Activated CD4-positive, alpha-beta memory T cell treated with anti-CD3 and anti-CD28 coated beads, Interleukin-2, amount 10 ng/mL, durations not matched to agents 7 days and 5 days (primary cell): Measurements from ENCODE around the gene POLR2C. TPM values are rescaled to one million over a fixed set of nuclear protein-coding genes. Genes with fewer than 3 reads are reported as not detected.

Experiments used
- CTCF ChIA-PET: fragments of 350-600 bp; sonication (Branson Sonifier 250); formaldehyde crosslinking; loops from one replicate; lab custom pipeline; 2021; ENCODE audit warnings: antibody characterized with exemption, inconsistent platforms; lab: Charles Lee
- POLR2A ChIA-PET: fragments of 350-600 bp; sonication (Branson Sonifier 250); formaldehyde crosslinking; loops from one replicate; lab custom pipeline; 2021; ENCODE audit warnings: antibody characterized with exemption; lab: Charles Lee
- DNase-seq: peaks from one replicate; pipeline ENCODE4 v3.0.0-alpha.2; 2020
- H3K27ac Mint-ChIP-seq: one replicate; pipeline ENCODE4 v1.8.0; 2021; ENCODE audit warnings: mild to moderate bottlenecking, mixed read lengths
- H3K27me3 Mint-ChIP-seq: one replicate; pipeline ENCODE4 v1.8.0; 2021; ENCODE audit warnings: mixed read lengths
- H3K36me3 Mint-ChIP-seq: one replicate; pipeline ENCODE4 v1.8.0; 2021; ENCODE audit warnings: low read depth, mixed read lengths
- H3K4me1 Mint-ChIP-seq: one replicate; pipeline ENCODE4 v1.8.0; 2021; ENCODE audit warnings: mixed read lengths
- H3K4me3 Mint-ChIP-seq: one replicate; pipeline ENCODE4 v1.8.0; 2021; ENCODE audit warnings: mild to moderate bottlenecking, mixed read lengths
- H3K9me3 Mint-ChIP-seq: one replicate; pipeline ENCODE4 v1.8.0; 2021; ENCODE audit warnings: mixed read lengths
- total RNA-seq, 2 experiments: library from RNA; stranded (reverse); gene quantifications; one replicate each; pipeline ENCODE4 v1.2.3, GENCODE V29; 2021

The POLR2C gene
- total RNA-seq, 2 experiments from 2014 or later, result 47.8 to 48.8 TPM

GRCh38 chr16:57475711-57476339 is 13.3 kb downstream of the POLR2C start:
- peak; percentile 86 for DNase-seq

GRCh38 chr16:57476546-57477410 is 14.3 kb downstream of the POLR2C start:
- Mint-ChIP-seq H3K27me3 (no peaks in the 10 kb centered on the region), H3K4me1 (peaks cover 18% of the 10 kb centered on the region), H3K27ac (peak overlapping the region; percentile 18), H3K36me3 (peaks cover 5% of the 10 kb centered on the region), H3K9me3 (no peaks in the 10 kb centered on the region), H3K4me3 (no peak overlapping the region)
- CTCF ChIA-PET, result interaction anchor here (0.5 to 1.6 kb wide), 5 partner anchors 14 to 63 kb away, joined by 3 to 7 read pairs (median 3); partner anchors contain the start of genes CIAPIN1, COQ9 and POLR2C
- no peak for DNase-seq
- POLR2A ChIA-PET, result interaction anchor here (0.6 kb wide), 1 partner anchor 123 kb away, joined by 3 read pairs; no protein-coding TSS in a partner anchor

More at GRCh38 chr16:57475711-57476339, 13.3 kb downstream of the POLR2C start:
- Mint-ChIP-seq H3K27ac (peak overlapping the region; percentile 18), H3K9me3 (no peaks in the 10 kb centered on the region), H3K27me3 (no peaks in the 10 kb centered on the region), H3K4me1 (peaks cover 18% of the 10 kb centered on the region), H3K36me3 (peaks cover 12% of the 10 kb centered on the region), H3K4me3 (no peak overlapping the region)
- ChIA-PET CTCF (interaction anchor here (0.5 to 2.2 kb wide), 7 partner anchors 11 to 64 kb away, joined by 3 to 20 read pairs (median 4); partner anchors contain the start of genes CIAPIN1, COQ9 and POLR2C), POLR2A (interaction anchor here (1.5 to 5.7 kb wide), 3 partner anchors 9 to 29 kb away, joined by 3 to 30 read pairs (median 8); partner anchors contain the start of genes CIAPIN1, COQ9 and POLR2C)

- DNase-seq, result no peak
- H3K4me3 Mint-ChIP-seq, result no peak overlapping the region
- H3K27ac Mint-ChIP-seq, result no peak overlapping the region
- H3K4me1 Mint-ChIP-seq, result peaks cover 18% of the 10 kb centered on the region
- H3K9me3 Mint-ChIP-seq, result no peaks in the 10 kb centered on the region
- ChIA-PET CTCF (interaction anchor here (0.5 to 1.6 kb wide), 2 partner anchors 15 to 173 kb away, joined by 4 read pairs; partner anchors contain the start of gene POLR2C), POLR2A (no interaction called here)
- no peaks in the 10 kb centered on the region for H3K27me3 Mint-ChIP-seq
- no peaks in the 10 kb centered on the region for H3K36me3 Mint-ChIP-seq
Observed at GRCh38 chr16:57477531-57478202, 15.2 kb downstream of the POLR2C start.

- no peak overlapping the region for H3K27ac Mint-ChIP-seq
- DNase-seq, result no peak
- no peaks in the 10 kb centered on the region for H3K9me3 Mint-ChIP-seq
- ChIA-PET POLR2A (no interaction called here), CTCF (interaction anchor here (0.5 to 1.6 kb wide), 2 partner anchors 41 to 172 kb away, joined by 3 to 4 read pairs; no protein-coding TSS in a partner anchor)
- peaks cover 18% of the 10 kb centered on the region for H3K4me1 Mint-ChIP-seq
- no peaks in the 10 kb centered on the region for H3K27me3 Mint-ChIP-seq
- H3K4me3 Mint-ChIP-seq, result no peak overlapping the region
- H3K36me3 Mint-ChIP-seq, result no peaks in the 10 kb centered on the region
Observed at GRCh38 chr16:57478396-57479204, 16.1 kb downstream of the POLR2C start.

GRCh38 chr16:57479205-57479975 is 16.9 kb downstream of the POLR2C start:
- Mint-ChIP-seq H3K4me3 (no peak overlapping the region), H3K27ac (no peak overlapping the region), H3K36me3 (no peaks in the 10 kb centered on the region), H3K27me3 (no peaks in the 10 kb centered on the region), H3K9me3 (no peaks in the 10 kb centered on the region), H3K4me1 (peaks cover 18% of the 10 kb centered on the region)
- DNase-seq, result no peak
- ChIA-PET POLR2A (no interaction called here), CTCF (interaction anchor here (1.6 kb wide), 1 partner anchor 41 kb away, joined by 3 read pairs; no protein-coding TSS in a partner anchor)

- ChIA-PET CTCF (interaction anchor here (1.2 to 1.6 kb wide), 4 partner anchors 18 to 63 kb away, joined by 3 to 5 read pairs (median 4); partner anchors contain the start of gene POLR2C), POLR2A (no interaction called here)
- no peaks in the 10 kb centered on the region for H3K36me3 Mint-ChIP-seq
- H3K9me3 Mint-ChIP-seq, result no peaks in the 10 kb centered on the region
- H3K27me3 Mint-ChIP-seq, result peaks cover 6% of the 10 kb centered on the region
- H3K27ac Mint-ChIP-seq, result no peak overlapping the region
- DNase-seq, result no peak
- peaks cover 16% of the 10 kb centered on the region for H3K4me1 Mint-ChIP-seq
- H3K4me3 Mint-ChIP-seq, result no peak overlapping the region
Observed at GRCh38 chr16:57479976-57480753, 17.7 kb downstream of the POLR2C start.

- no peak for DNase-seq
- Mint-ChIP-seq H3K27ac (no peak overlapping the region), H3K27me3 (peaks cover 11% of the 10 kb centered on the region), H3K4me3 (no peak overlapping the region), H3K9me3 (no peaks in the 10 kb centered on the region), H3K36me3 (no peaks in the 10 kb centered on the region), H3K4me1 (peaks cover 18% of the 10 kb centered on the region)
- POLR2A ChIA-PET, result interaction anchor here (1.0 kb wide), 1 partner anchor 45 kb away, joined by 4 read pairs; no protein-coding TSS in a partner anchor
- CTCF ChIA-PET, result interaction anchor here (1.2 to 1.4 kb wide), 3 partner anchors 18 to 64 kb away, joined by 3 to 5 read pairs (median 4); partner anchors contain the start of gene POLR2C
Observed at GRCh38 chr16:57480754-57481230, 18.3 kb downstream of the POLR2C start.

- POLR2A ChIA-PET, result interaction anchor here (1.0 kb wide), 1 partner anchor 44 kb away, joined by 4 read pairs; no protein-coding TSS in a partner anchor
- no peaks in the 10 kb centered on the region for H3K36me3 Mint-ChIP-seq
- H3K4me3 Mint-ChIP-seq, result no peak overlapping the region
Observed at GRCh38 chr16:57481421-57481820, 18.9 kb downstream of the POLR2C start.

GRCh38 chr16:57482845-57483545 is 20.5 kb downstream of the POLR2C start:
- peaks cover 11% of the 10 kb centered on the region for H3K27me3 Mint-ChIP-seq
- ChIA-PET CTCF (interaction anchor here (0.7 to 3.1 kb wide), 3 partner anchors 21 to 283 kb away, joined by 3 to 12 read pairs (median 6); partner anchors contain the start of gene POLR2C), POLR2A (interaction anchor here (0.7 kb wide), 1 partner anchor 20 kb away, joined by 3 read pairs; the partner anchor contains the start of gene POLR2C)
- H3K27ac Mint-ChIP-seq, result no peak overlapping the region
- H3K4me1 Mint-ChIP-seq, result peaks cover 18% of the 10 kb centered on the region
- DNase-seq, result no peak
- H3K9me3 Mint-ChIP-seq, result no peaks in the 10 kb centered on the region
- no peak overlapping the region for H3K4me3 Mint-ChIP-seq
- H3K36me3 Mint-ChIP-seq, result no peaks in the 10 kb centered on the region

More at GRCh38 chr16:57481421-57481820, 18.9 kb downstream of the POLR2C start:
- Mint-ChIP-seq H3K9me3 (no peaks in the 10 kb centered on the region), H3K27me3 (peaks cover 11% of the 10 kb centered on the region), H3K27ac (no peak overlapping the region), H3K4me1 (peaks cover 14% of the 10 kb centered on the region)
- CTCF ChIA-PET, result interaction anchor here (1.4 kb wide), 1 partner anchor 41 kb away, joined by 5 read pairs; no protein-coding TSS in a partner anchor
- DNase-seq, result no peak
